HL-60 (cell line): ENCODE results near the gene SLC22A2.

Source experiments
- GABPA ChIP-seq: IDR thresholded peaks from 2 replicates; pipeline ENCODE4 v1.6.1; 2012; ENCODE audit warnings: low read depth
- POLR2AphosphoS5 ChIP-seq: IDR thresholded peaks from 2 replicates; pipeline ENCODE4 v1.6.1; 2012; ENCODE audit warnings: low read depth
- SPI1 ChIP-seq: IDR thresholded peaks from 2 replicates; pipeline ENCODE4 v1.6.1; 2012; ENCODE audit warnings: low read depth, mild to moderate bottlenecking, borderline replicate concordance
- TF ChIP-seq, protein P1 (sequence below): IDR thresholded peaks from one replicate; pipeline ENCODE4 v1.5.1; 2011; ENCODE audit warnings: low read length, control low read depth, inconsistent platforms; ENCODE audit not compliant: insufficient read depth
- TF ChIP-seq, protein P2 (sequence below): IDR thresholded peaks from 2 replicates; pipeline ENCODE4 v1.6.1; 2012; ENCODE audit warnings: low read depth; ENCODE audit not compliant: insufficient replicate concordance

DNA sequence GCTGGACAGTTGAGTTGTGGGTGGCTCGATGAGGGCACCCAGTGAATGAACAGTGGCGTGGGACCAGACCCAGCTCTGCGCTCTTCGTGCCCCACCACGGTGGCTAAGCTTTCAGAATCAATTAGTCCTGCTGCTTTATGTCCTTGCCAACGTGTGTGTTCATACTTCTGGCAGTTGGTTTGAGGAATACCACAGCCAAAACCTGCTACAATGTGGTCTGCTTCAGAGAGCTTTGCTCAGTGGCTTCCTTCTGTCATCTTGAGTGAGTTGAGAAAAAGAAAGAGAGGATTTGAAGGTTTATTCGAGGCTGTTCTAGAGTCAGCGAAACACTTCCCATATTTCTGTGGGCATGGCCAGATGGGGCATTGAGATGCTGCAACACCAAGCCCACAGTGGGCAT lies 39.5 kb upstream of the SLC22A2 start:
- TF ChIP-seq, protein P1, sequence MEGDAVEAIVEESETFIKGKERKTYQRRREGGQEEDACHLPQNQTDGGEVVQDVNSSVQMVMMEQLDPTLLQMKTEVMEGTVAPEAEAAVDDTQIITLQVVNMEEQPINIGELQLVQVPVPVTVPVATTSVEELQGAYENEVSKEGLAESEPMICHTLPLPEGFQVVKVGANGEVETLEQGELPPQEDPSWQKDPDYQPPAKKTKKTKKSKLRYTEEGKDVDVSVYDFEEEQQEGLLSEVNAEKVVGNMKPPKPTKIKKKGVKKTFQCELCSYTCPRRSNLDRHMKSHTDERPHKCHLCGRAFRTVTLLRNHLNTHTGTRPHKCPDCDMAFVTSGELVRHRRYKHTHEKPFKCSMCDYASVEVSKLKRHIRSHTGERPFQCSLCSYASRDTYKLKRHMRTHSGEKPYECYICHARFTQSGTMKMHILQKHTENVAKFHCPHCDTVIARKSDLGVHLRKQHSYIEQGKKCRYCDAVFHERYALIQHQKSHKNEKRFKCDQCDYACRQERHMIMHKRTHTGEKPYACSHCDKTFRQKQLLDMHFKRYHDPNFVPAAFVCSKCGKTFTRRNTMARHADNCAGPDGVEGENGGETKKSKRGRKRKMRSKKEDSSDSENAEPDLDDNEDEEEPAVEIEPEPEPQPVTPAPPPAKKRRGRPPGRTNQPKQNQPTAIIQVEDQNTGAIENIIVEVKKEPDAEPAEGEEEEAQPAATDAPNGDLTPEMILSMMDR = no peak
- TF ChIP-seq GABPA (no peak), POLR2AphosphoS5 (no peak), SPI1 (no peak)
- TF ChIP-seq, protein P2, sequence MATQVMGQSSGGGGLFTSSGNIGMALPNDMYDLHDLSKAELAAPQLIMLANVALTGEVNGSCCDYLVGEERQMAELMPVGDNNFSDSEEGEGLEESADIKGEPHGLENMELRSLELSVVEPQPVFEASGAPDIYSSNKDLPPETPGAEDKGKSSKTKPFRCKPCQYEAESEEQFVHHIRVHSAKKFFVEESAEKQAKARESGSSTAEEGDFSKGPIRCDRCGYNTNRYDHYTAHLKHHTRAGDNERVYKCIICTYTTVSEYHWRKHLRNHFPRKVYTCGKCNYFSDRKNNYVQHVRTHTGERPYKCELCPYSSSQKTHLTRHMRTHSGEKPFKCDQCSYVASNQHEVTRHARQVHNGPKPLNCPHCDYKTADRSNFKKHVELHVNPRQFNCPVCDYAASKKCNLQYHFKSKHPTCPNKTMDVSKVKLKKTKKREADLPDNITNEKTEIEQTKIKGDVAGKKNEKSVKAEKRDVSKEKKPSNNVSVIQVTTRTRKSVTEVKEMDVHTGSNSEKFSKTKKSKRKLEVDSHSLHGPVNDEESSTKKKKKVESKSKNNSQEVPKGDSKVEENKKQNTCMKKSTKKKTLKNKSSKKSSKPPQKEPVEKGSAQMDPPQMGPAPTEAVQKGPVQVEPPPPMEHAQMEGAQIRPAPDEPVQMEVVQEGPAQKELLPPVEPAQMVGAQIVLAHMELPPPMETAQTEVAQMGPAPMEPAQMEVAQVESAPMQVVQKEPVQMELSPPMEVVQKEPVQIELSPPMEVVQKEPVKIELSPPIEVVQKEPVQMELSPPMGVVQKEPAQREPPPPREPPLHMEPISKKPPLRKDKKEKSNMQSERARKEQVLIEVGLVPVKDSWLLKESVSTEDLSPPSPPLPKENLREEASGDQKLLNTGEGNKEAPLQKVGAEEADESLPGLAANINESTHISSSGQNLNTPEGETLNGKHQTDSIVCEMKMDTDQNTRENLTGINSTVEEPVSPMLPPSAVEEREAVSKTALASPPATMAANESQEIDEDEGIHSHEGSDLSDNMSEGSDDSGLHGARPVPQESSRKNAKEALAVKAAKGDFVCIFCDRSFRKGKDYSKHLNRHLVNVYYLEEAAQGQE = no peak
